ENCODE data around the gene PRUNE2. TPM values are rescaled to one million over a fixed set of nuclear protein-coding genes. Genes with fewer than 3 reads are reported as not detected.
"Not testable (repeated sequence)": the region's sequence is repeated elsewhere in the genome, so short reads cannot be mapped to it uniquely, and the experiment has no call there.

The PRUNE2 gene
- 0.93 and 1.1 TPM in 2 replicates for total RNA-seq

- intact Hi-C loops (cut with micrococcal nuclease): no loop called here
Observed at GRCh38 chr9:76905791-76906646, at the start of gene PRUNE2. Gene PRUNE2 (minus strand): TSS chr9:76906114. CDS start chr9:76905963, 151 bp downstream.

GRCh38 chr9:76955406-76955805, 49.5 kb upstream of the PRUNE2 start:
- intact Hi-C loops (cut with micrococcal nuclease): not testable (repeated sequence)

- intact Hi-C loops (cut with micrococcal nuclease): no loop called here
Observed at GRCh38 chr9:76949865-76950264, 44.0 kb upstream of the PRUNE2 start.

GRCh38 chr9:76944011-76944410, 38.1 kb upstream of the PRUNE2 start:
- intact Hi-C loops (cut with micrococcal nuclease): no loop called here

GRCh38 chr9:76943054-76943453, 37.1 kb upstream of the PRUNE2 start:
- intact Hi-C loops (cut with micrococcal nuclease): no loop called here

- intact Hi-C loops (cut with micrococcal nuclease): no loop called here
Observed at GRCh38 chr9:76932757-76933156, 26.8 kb upstream of the PRUNE2 start.

GRCh38 chr9:76932265-76932664, 26.4 kb upstream of the PRUNE2 start:
- intact Hi-C loops (cut with micrococcal nuclease): no loop called here

GRCh38 chr9:76927540-76928240, 21.8 kb upstream of the PRUNE2 start:
- intact Hi-C loops (cut with micrococcal nuclease): no loop called here

GRCh38 chr9:76926846-76927245, 20.9 kb upstream of the PRUNE2 start:
- intact Hi-C loops (cut with micrococcal nuclease): no loop called here

GRCh38 chr9:76926324-76926741, 20.4 kb upstream of the PRUNE2 start:
- intact Hi-C loops (cut with micrococcal nuclease): no loop called here

- intact Hi-C loops (cut with micrococcal nuclease): no loop called here
Observed at GRCh38 chr9:76921165-76921564, 15.3 kb upstream of the PRUNE2 start.

- intact Hi-C loops (cut with micrococcal nuclease): no loop called here
Observed at GRCh38 chr9:76917299-76917698, 11.4 kb upstream of the PRUNE2 start.

GRCh38 chr9:76916231-76916630, 10.3 kb upstream of the PRUNE2 start:
- intact Hi-C loops (cut with micrococcal nuclease): no loop called here

GRCh38 chr9:76913467-76913866, 7.6 kb upstream of the PRUNE2 start:
- intact Hi-C loops (cut with micrococcal nuclease): no loop called here

GRCh38 chr9:76912636-76913275, 6.8 kb upstream of the PRUNE2 start:
- intact Hi-C loops (cut with micrococcal nuclease): no loop called here

- intact Hi-C loops (cut with micrococcal nuclease): no loop called here
Observed at GRCh38 chr9:76911971-76912370, 6.1 kb upstream of the PRUNE2 start.

- intact Hi-C loops (cut with micrococcal nuclease): no loop called here
Observed at GRCh38 chr9:76910861-76911260, 4.9 kb upstream of the PRUNE2 start.

GRCh38 chr9:76906647-76906975, 697 bp upstream of the PRUNE2 start:
- intact Hi-C loops (cut with micrococcal nuclease): no loop called here

GRCh38 chr9:76904661-76905457, 1.1 kb downstream of the PRUNE2 start:
- intact Hi-C loops (cut with micrococcal nuclease): no loop called here

- intact Hi-C loops (cut with micrococcal nuclease): no loop called here
Observed at GRCh38 chr9:76902395-76902794, 3.5 kb downstream of the PRUNE2 start.

GRCh38 chr9:76901801-76902200, 4.1 kb downstream of the PRUNE2 start:
- intact Hi-C loops (cut with micrococcal nuclease): no loop called here
